ENCODE results near the gene CD22. TPM values are rescaled to one million over a fixed set of nuclear protein-coding genes. Genes with fewer than 3 reads are reported as not detected.

The CD22 gene
- 1.1 TPM in 1 of 2 replicates, not detected in the other for total RNA-seq

DNA sequence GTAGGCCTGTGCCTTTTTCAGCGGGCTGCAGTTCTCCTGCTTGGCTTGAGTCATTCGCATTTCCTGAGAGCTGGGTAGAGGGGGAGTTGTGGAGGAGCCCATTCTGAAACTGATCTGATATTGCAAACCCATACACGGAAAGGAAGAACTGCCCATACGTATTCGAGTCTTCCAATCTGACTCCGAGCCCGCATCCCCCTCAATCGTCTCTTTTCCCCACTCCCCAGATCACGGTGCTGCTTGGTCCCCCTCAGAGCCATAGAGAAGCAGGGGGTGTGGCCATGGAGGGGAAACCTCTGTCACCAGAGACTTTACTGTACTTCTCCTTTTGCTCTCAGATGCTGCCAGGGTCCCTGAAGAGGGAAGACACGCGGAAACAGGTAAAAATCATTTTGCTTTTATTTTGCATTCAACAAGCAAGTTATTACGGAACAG, at the start of gene CD22:
CD22 (plus strand) TSS at position 337 of the 435 bp plus-strand sequence. CDS start 2,854 bp downstream, outside the sequence.

DNA sequence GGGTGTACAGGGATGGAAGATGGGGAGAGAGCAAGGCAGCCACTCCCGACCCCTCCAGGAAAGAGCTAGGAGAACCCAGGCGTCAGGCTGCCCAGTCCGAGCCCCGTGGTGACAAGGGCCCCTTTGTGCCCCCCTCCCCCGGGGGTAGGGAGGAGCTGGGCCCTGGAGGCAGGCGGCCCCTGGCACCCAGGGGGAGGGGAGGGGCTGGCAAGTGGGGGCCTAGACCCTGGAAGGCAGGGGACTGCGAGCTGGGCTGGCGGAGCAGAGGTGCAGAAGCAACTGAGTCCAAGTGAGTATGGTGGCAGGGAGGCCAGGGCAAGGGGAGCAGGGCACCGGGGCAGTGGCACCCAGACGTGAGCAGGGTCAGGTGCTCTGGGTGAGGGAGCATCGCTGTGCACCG, 37.1 kb upstream of the CD22 start, which contains the start of gene MAG:
MAG (plus strand) TSS at position 246 of the 400 bp plus-strand sequence. CDS start 3,248 bp downstream, outside the sequence.

DNA sequence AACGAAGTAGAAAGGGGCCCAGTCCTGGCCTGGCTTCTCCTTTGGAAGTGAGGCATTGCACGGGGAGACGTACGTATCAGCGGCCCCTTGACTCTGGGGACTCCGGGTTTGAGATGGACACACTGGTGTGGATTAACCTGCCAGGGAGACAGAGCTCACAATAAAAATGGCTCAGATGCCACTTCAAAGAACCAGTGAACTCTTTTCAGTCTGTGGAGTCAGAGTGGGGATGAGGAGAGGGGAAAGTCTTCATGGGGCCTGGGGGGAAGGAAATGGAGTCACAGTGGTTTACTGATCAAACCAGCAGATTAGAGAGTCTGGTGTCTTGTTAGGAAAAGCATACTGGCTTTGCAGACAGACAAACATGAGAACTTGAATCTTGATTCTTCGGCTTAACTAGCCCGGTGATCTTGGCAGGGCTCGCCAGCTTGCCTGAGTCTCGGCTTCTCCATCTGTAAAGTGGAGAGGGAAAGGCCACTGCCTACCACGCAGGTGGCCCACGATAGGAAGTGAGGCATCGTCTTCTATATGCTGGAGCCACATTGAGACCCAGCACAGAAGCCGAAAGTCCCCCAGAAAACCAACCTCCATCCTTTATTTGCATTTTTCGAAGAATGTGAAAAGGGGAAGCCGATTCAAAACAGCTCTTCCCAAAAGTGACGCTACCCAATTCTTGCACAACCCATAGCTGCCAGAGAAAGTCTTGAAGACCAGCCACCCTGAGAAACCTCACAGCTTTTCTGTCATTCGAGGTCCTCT, 18.4 kb downstream of the CD22 start, which contains the start of gene FFAR1:
FFAR1 (plus strand) TSS at position 732 of the 759 bp plus-strand sequence. CDS start 3,650 bp downstream, outside the sequence.

DNA sequence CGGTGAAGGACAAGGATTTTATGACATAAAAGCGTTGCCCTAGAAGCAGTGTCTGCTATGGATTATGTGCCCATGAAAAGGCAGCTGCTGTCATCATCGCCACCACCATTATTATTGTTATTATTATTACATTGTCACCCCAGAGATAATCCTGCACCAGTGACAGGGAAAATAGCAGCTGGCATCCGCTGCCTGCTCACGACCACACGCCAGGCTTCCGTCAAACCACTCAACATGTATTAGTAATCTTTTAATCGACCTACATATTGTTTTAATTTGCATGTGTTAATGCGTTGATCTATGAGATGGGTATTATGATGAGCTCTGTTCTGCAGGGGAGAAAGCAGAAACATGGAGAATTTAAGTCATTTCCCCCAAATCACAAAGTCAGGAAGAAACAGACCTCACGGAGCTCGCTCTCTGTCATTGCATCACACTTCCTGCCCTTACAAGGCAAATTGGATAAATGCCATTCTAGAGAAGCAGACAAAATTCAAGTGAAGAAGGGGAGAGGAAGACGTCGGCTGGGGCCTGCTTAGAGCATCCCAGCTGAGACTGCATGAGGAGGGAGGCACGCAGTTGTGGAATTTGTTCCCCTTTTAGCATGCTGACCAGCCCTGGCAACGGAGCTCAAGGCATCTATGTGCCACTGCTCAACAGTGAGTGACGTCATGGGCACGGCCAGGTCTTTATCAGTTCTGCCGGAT, 29.0 kb downstream of the CD22 start, which contains the start of gene FFAR3:
FFAR3 (plus strand) TSS at position 594 of the 707 bp plus-strand sequence. CDS start 431 bp downstream, outside the sequence.

DNA sequence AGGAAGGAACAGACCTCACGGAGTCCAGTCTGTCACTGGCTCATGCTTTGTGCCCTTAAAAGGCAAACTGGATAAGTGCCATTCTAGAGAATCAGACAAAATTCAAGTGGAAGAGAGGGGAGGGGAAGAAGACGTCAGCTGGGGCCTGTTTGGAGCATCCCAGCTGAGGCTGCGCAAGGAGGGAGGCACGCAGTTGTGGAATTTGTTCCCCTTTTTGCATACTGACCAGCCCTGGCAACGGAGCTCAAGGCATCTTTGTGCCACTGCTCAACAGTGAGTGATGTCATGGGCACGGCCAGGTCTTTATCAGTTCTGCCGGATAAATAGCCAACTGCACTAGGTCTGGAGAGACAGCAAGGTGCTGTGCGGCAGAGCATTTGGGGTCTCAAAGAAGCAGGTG, 41.7 kb downstream of the CD22 start, which contains the start of gene GPR42:
GPR42 (plus strand) TSS at position 347 of the 400 bp plus-strand sequence. CDS start 292 bp downstream, outside the sequence.

Other genes with a start within 250 kb of the CD22 start
- not detected in 2 replicates for gene FXYD3, start 213.4 kb upstream of the CD22 start, total RNA-seq
- gene LGI4, start 194.1 kb upstream of the CD22 start, total RNA-seq, result 0.49 TPM in 1 of 2 replicates, not detected in the other
- gene FXYD1, start 190.4 kb upstream of the CD22 start, total RNA-seq, result 0.89 TPM in 1 of 2 replicates, not detected in the other
- gene FXYD7, start 185.9 kb upstream of the CD22 start, total RNA-seq, result 0.25 TPM in 1 of 2 replicates, not detected in the other
- 104 and 144 TPM in 2 replicates for gene FXYD5, start 174.5 kb upstream of the CD22 start, total RNA-seq
- gene FAM187B, start 100.4 kb upstream of the CD22 start, total RNA-seq, result not detected in 2 replicates
- gene LSR, start 80.2 kb upstream of the CD22 start, total RNA-seq, result 39.8 and 88.1 TPM in 2 replicates
- gene USF2, start 60.2 kb upstream of the CD22 start, total RNA-seq, result 69.4 and 83.2 TPM in 2 replicates
- not detected in 2 replicates for gene HAMP, start 46.7 kb upstream of the CD22 start, total RNA-seq
- gene MAG, start 37.0 kb upstream of the CD22 start, total RNA-seq, result 0.25 TPM in 1 of 2 replicates, not detected in the other
- gene FFAR1, start 18.7 kb downstream of the CD22 start, total RNA-seq, result not detected in 2 replicates
- not detected in 2 replicates for gene FFAR3, start 29.3 kb downstream of the CD22 start, total RNA-seq
- not detected in 2 replicates for gene GPR42, start 41.9 kb downstream of the CD22 start, total RNA-seq
- gene FFAR2, start 119.1 kb downstream of the CD22 start, total RNA-seq, result not detected in 2 replicates
- not detected in 2 replicates for gene KRTDAP, start 161.3 kb downstream of the CD22 start, total RNA-seq
- 29.5 and 70.4 TPM in 2 replicates for gene DMKN, start 184.5 kb downstream of the CD22 start, total RNA-seq
- gene SBSN, start 199.1 kb downstream of the CD22 start, total RNA-seq, result not detected in 2 replicates
- not detected in 2 replicates for gene GAPDHS, start 204.3 kb downstream of the CD22 start, total RNA-seq
- 118 and 129 TPM in 2 replicates for gene TMEM147, start 216.4 kb downstream of the CD22 start, total RNA-seq
- not detected in 2 replicates for gene ATP4A, start 234.5 kb downstream of the CD22 start, total RNA-seq

Data from mesangial cell (primary cell).